Lower lobe of right lung (tissue), 2 donors: ENCODE measurements around the gene DHPS. TPM values are rescaled to one million over a fixed set of nuclear protein-coding genes. Genes with fewer than 3 reads are reported as not detected.

Experiments
- ATAC-seq, 2 donors: fragments of 200-7000 bp; cut with Tn5 transposase; one replicate each; pipeline ENCODE4 v1.9.1; 2020 to 2022; ENCODE audit warnings: mild to moderate bottlenecking in 2 of 2, moderate library complexity in 2 of 2
- DNase-seq: peaks from one replicate; pipeline ENCODE4 v3.0.0-alpha.2; 2020
- H3K27ac ChIP-seq: fragments of 200-600 bp; one replicate; pipeline ENCODE4 v1.8.0; 2022
- H3K27me3 ChIP-seq: fragments of 200-600 bp; one replicate; pipeline ENCODE4 v1.8.0; 2022; ENCODE audit warnings: low read depth
- H3K36me3 ChIP-seq: fragments of 200-600 bp; one replicate; pipeline ENCODE4 v1.8.0; 2022; ENCODE audit warnings: mild to moderate bottlenecking
- H3K4me1 ChIP-seq: fragments of 200-600 bp; one replicate; pipeline ENCODE4 v1.8.0; 2022
- H3K4me3 ChIP-seq: fragments of 200-600 bp; one replicate; pipeline ENCODE4 v1.8.0; 2022; ENCODE audit warnings: mild to moderate bottlenecking
- H3K9me3 ChIP-seq: fragments of 200-600 bp; one replicate; pipeline ENCODE4 v1.8.0; 2022
- intact Hi-C: fragments of 100-400 bp; cut with DNase I; formaldehyde crosslinking; loops from one replicate; pipeline ENCODE4 v1.11.0; 2022
- total RNA-seq: library from RNA; stranded (reverse); fragmentation: NEBNext Ultra II Directional; extraction: Animal tissue kit (Norgen Biotek cat#: 25700); gene quantifications from one replicate; pipeline ENCODE4 v1.2.1, GENCODE V29; 2021
- TF ChIP-seq, protein P1 (sequence below): fragments of 200-600 bp; IDR thresholded peaks from one replicate; pipeline ENCODE4 v1.8.0; 2022; ENCODE audit warnings: antibody characterized with exemption, mild to moderate bottlenecking
- donor health status: DM: no; HTN: yes; CAD: no; lungs with severe emphysema.

The DHPS gene
- total RNA-seq, 1 donor from 2014 or later = 77.0 TPM

DNA sequence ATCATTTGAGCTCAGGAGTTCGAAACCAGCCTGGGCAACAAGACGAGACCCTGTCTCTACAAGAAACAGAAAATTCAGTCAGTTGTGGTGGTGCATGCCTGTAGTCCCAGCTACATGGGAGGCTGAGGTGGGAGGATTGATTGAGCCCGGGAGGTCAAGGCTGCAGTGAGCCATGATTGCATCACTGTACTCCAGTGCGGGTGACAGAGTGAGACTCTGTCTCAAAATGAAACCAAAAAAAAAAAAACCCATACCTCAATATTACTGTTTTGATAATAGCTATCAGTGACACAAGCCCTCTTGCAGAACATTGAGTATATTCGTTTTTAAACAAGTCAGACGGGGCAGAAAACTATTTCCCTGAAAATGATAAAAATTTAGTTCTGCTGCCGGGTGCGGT, 54.7 kb downstream of the DHPS start:
- intact Hi-C loops = no loop called here
- ATAC-seq (no peak), DNase-seq (no peak)
- H3K27me3 ChIP-seq = no peaks in the 10 kb centered on the region
- no peaks in the 10 kb centered on the region for H3K4me1 ChIP-seq
- H3K27ac ChIP-seq = no peak overlapping the region
- TF ChIP-seq, protein P1, sequence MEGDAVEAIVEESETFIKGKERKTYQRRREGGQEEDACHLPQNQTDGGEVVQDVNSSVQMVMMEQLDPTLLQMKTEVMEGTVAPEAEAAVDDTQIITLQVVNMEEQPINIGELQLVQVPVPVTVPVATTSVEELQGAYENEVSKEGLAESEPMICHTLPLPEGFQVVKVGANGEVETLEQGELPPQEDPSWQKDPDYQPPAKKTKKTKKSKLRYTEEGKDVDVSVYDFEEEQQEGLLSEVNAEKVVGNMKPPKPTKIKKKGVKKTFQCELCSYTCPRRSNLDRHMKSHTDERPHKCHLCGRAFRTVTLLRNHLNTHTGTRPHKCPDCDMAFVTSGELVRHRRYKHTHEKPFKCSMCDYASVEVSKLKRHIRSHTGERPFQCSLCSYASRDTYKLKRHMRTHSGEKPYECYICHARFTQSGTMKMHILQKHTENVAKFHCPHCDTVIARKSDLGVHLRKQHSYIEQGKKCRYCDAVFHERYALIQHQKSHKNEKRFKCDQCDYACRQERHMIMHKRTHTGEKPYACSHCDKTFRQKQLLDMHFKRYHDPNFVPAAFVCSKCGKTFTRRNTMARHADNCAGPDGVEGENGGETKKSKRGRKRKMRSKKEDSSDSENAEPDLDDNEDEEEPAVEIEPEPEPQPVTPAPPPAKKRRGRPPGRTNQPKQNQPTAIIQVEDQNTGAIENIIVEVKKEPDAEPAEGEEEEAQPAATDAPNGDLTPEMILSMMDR = no peak
- H3K36me3 ChIP-seq = peaks cover 81% of the 10 kb centered on the region
- H3K9me3 ChIP-seq = peaks cover 26% of the 10 kb centered on the region
- no peak overlapping the region for H3K4me3 ChIP-seq

Other genes with a start within 250 kb of the DHPS start
- gene ZNF443, start 240.9 kb downstream of the DHPS start, total RNA-seq = 3.3 TPM
- 3.9 TPM for gene ZNF709, start 197.1 kb downstream of the DHPS start, total RNA-seq
- gene ZNF564, start 130.4 kb downstream of the DHPS start, total RNA-seq = 15.4 TPM
- gene ZNF490, start 71.1 kb downstream of the DHPS start, total RNA-seq = 10.3 TPM
- 27.2 TPM for gene ZNF791, start 71.0 kb downstream of the DHPS start, total RNA-seq
- 251 TPM for gene MAN2B1, start 15.1 kb downstream of the DHPS start, total RNA-seq
- gene WDR83, start 15.1 kb downstream of the DHPS start, total RNA-seq = 8.6 TPM
- not detected for gene GNG14, start 6.1 kb upstream of the DHPS start, total RNA-seq
- gene FBXW9, start 14.8 kb upstream of the DHPS start, total RNA-seq = 6.0 TPM
- 42.7 TPM for gene TNPO2, start 42.1 kb upstream of the DHPS start, total RNA-seq
- 154 TPM for gene TRIR, start 52.8 kb upstream of the DHPS start, total RNA-seq
- gene GET3, start 55.6 kb upstream of the DHPS start, total RNA-seq = 57.5 TPM
- not detected for gene BEST2, start 69.9 kb upstream of the DHPS start, total RNA-seq
- 57.5 TPM for gene HOOK2, start 93.7 kb upstream of the DHPS start, total RNA-seq
- gene JUNB, start 109.6 kb upstream of the DHPS start, total RNA-seq = 131 TPM
- gene PRDX2, start 119.9 kb upstream of the DHPS start, total RNA-seq = 101 TPM
- gene THSD8, start 120.2 kb upstream of the DHPS start, total RNA-seq = 1.5 TPM
- 10.9 TPM for gene RNASEH2A, start 124.7 kb upstream of the DHPS start, total RNA-seq
- gene RTBDN, start 152.7 kb upstream of the DHPS start, total RNA-seq = not detected
- 0.15 TPM for gene MAST1, start 156.6 kb upstream of the DHPS start, total RNA-seq
- 101 TPM for gene DNASE2, start 199.6 kb upstream of the DHPS start, total RNA-seq
- gene KLF1, start 205.3 kb upstream of the DHPS start, total RNA-seq = 0.24 TPM
- 23.9 TPM for gene GCDH, start 209.3 kb upstream of the DHPS start, total RNA-seq
- gene SYCE2, start 237.4 kb upstream of the DHPS start, total RNA-seq = not detected